HUES6 (cell line): ENCODE results near the gene NUP214.
"Not testable (repeated sequence)": the region's sequence is repeated elsewhere in the genome, so short reads cannot be mapped to it uniquely, and the experiment has no call there.

Experiments used
- H3K27ac ChIP-seq: 2 replicates; pipeline ENCODE4 v1.7.0; 2013; ENCODE audit warnings: low read depth, mild to moderate bottlenecking, low read length, inconsistent platforms
- H3K27me3 ChIP-seq: 2 replicates; pipeline ENCODE4 v1.6.1; 2013; ENCODE audit warnings: low read length; ENCODE audit not compliant: control insufficient read depth, insufficient read depth
- H3K36me3 ChIP-seq: 2 replicates; pipeline ENCODE4 v1.6.1; 2013; ENCODE audit warnings: low read length; ENCODE audit not compliant: control insufficient read depth, insufficient read depth
- H3K4me1 ChIP-seq: 2 replicates; pipeline ENCODE4 v1.6.1; 2013; ENCODE audit warnings: low read length; ENCODE audit not compliant: control insufficient read depth, insufficient read depth
- H3K4me3 ChIP-seq: 2 replicates; pipeline ENCODE4 v1.5.1; 2013; ENCODE audit warnings: low read depth, low read length
- H3K9ac ChIP-seq: one replicate; pipeline ENCODE4 v1.6.1; 2013; ENCODE audit warnings: mild to moderate bottlenecking, low read length
- H3K9me3 ChIP-seq: 2 replicates; pipeline ENCODE4 v1.6.1; 2013; ENCODE audit warnings: low read depth, low read length; ENCODE audit not compliant: control insufficient read depth, insufficient read depth

NUP214 gene

GRCh38 chr9:131181091-131181681, 55.8 kb downstream of the NUP214 start:
- no peaks in the 10 kb centered on the region for H3K9me3 ChIP-seq
- H3K36me3 ChIP-seq = peaks cover 66% of the 10 kb centered on the region
- no peak overlapping the region for H3K27ac ChIP-seq
- H3K27me3 ChIP-seq = no peaks in the 10 kb centered on the region
- no peak overlapping the region for H3K9ac ChIP-seq
- H3K4me3 ChIP-seq = no peak overlapping the region
- peaks cover 4% of the 10 kb centered on the region; the same call in 1 of the 2 replicates for H3K4me1 ChIP-seq

GRCh38 chr9:131185924-131186323, 60.5 kb downstream of the NUP214 start:
- Histone ChIP-seq H3K27ac (no peak overlapping the region), H3K36me3 (peaks cover 69% of the 10 kb centered on the region)

GRCh38 chr9:131186622-131187021, 61.2 kb downstream of the NUP214 start:
- no peak overlapping the region for H3K4me3 ChIP-seq
- peaks cover 67% of the 10 kb centered on the region for H3K36me3 ChIP-seq

More at GRCh38 chr9:131185924-131186323, 60.5 kb downstream of the NUP214 start:
- Histone ChIP-seq H3K4me3 (no peak overlapping the region), H3K4me1 (no peaks in the 10 kb centered on the region), H3K9me3 (no peaks in the 10 kb centered on the region), H3K27me3 (no peaks in the 10 kb centered on the region), H3K9ac (no peak overlapping the region)

GRCh38 chr9:131187957-131188356, 62.6 kb downstream of the NUP214 start:
- Histone ChIP-seq H3K27me3 (no peaks in the 10 kb centered on the region), H3K9me3 (no peaks in the 10 kb centered on the region), H3K9ac (no peak overlapping the region), H3K4me1 (no peaks in the 10 kb centered on the region), H3K36me3 (peaks cover 70% of the 10 kb centered on the region), H3K4me3 (no peak overlapping the region), H3K27ac (no peak overlapping the region)

More at GRCh38 chr9:131186622-131187021, 61.2 kb downstream of the NUP214 start:
- H3K27ac ChIP-seq = no peak overlapping the region
- H3K27me3 ChIP-seq = no peaks in the 10 kb centered on the region
- H3K9me3 ChIP-seq = no peaks in the 10 kb centered on the region
- no peak overlapping the region for H3K9ac ChIP-seq
- no peaks in the 10 kb centered on the region for H3K4me1 ChIP-seq

GRCh38 chr9:131188976-131189375, 63.6 kb downstream of the NUP214 start:
- H3K4me3 ChIP-seq = no peak overlapping the region
- no peak overlapping the region for H3K9ac ChIP-seq
- H3K9me3 ChIP-seq = no peaks in the 10 kb centered on the region
- H3K27me3 ChIP-seq = no peaks in the 10 kb centered on the region
- no peaks in the 10 kb centered on the region for H3K4me1 ChIP-seq
- H3K27ac ChIP-seq = no peak overlapping the region
- peaks cover 74% of the 10 kb centered on the region for H3K36me3 ChIP-seq

- Histone ChIP-seq H3K27me3 (no peaks in the 10 kb centered on the region), H3K9ac (no peak overlapping the region), H3K4me3 (no peak overlapping the region), H3K4me1 (no peaks in the 10 kb centered on the region), H3K36me3 (peaks cover 81% of the 10 kb centered on the region), H3K9me3 (no peaks in the 10 kb centered on the region), H3K27ac (peak overlapping the region; percentile 59)
These were observed 64.8 kb downstream of the NUP214 start for GRCh38 chr9:131190191-131190590.

GRCh38 chr9:131191032-131191431, 65.6 kb downstream of the NUP214 start:
- not testable (repeated sequence) for H3K4me3 ChIP-seq
- H3K36me3 ChIP-seq = peaks cover 80% of the 10 kb centered on the region

GRCh38 chr9:131191857-131192256, 66.5 kb downstream of the NUP214 start:
- no peak overlapping the region for H3K4me3 ChIP-seq
- no peak overlapping the region for H3K9ac ChIP-seq
- no peak overlapping the region for H3K27ac ChIP-seq
- H3K36me3 ChIP-seq = peaks cover 80% of the 10 kb centered on the region
- no peaks in the 10 kb centered on the region for H3K4me1 ChIP-seq
- H3K27me3 ChIP-seq = no peaks in the 10 kb centered on the region
- no peaks in the 10 kb centered on the region for H3K9me3 ChIP-seq

More at GRCh38 chr9:131191032-131191431, 65.6 kb downstream of the NUP214 start:
- H3K9me3 ChIP-seq, H3K27me3 ChIP-seq, H3K4me1 ChIP-seq, H3K27ac ChIP-seq, H3K9ac ChIP-seq: not testable (repeated sequence)

GRCh38 chr9:131193051-131193450, 67.7 kb downstream of the NUP214 start:
- Histone ChIP-seq H3K9ac (no peak overlapping the region), H3K4me1 (no peaks in the 10 kb centered on the region), H3K4me3 (no peak overlapping the region), H3K9me3 (no peaks in the 10 kb centered on the region), H3K36me3 (peaks cover 80% of the 10 kb centered on the region), H3K27ac (no peak overlapping the region), H3K27me3 (no peaks in the 10 kb centered on the region)

- Histone ChIP-seq H3K27ac (no peak overlapping the region), H3K27me3 (no peaks in the 10 kb centered on the region), H3K4me1 (no peaks in the 10 kb centered on the region), H3K9me3 (no peaks in the 10 kb centered on the region), H3K4me3 (no peak overlapping the region), H3K9ac (no peak overlapping the region), H3K36me3 (peaks cover 80% of the 10 kb centered on the region)
These were observed 69.4 kb downstream of the NUP214 start for GRCh38 chr9:131194762-131195161.

- no peaks in the 10 kb centered on the region for H3K27me3 ChIP-seq
- no peak overlapping the region for H3K27ac ChIP-seq
- peaks cover 80% of the 10 kb centered on the region for H3K36me3 ChIP-seq
These were observed 72.0 kb downstream of the NUP214 start for GRCh38 chr9:131197160-131197911.

More at GRCh38 chr9:131197160-131197911, 72.0 kb downstream of the NUP214 start:
- Histone ChIP-seq H3K9me3 (no peaks in the 10 kb centered on the region), H3K4me3 (no peak overlapping the region), H3K4me1 (no peaks in the 10 kb centered on the region), H3K9ac (no peak overlapping the region)
